PC-9 (cell line): ENCODE results near the gene ADARB2.

Source experiments
- EZH2 ChIP-seq: fragments of 200-600 bp; sonication (generic); IDR thresholded peaks from 2 replicates; pipeline ENCODE4 v1.8.0; 2017; ENCODE audit warnings: antibody characterized with exemption, low read depth
- TF ChIP-seq, protein P1 (sequence below): fragments of 200-600 bp; sonication (generic); conservative IDR thresholded peaks from 2 replicates; pipeline ENCODE4 v1.6.1; 2017; ENCODE audit warnings: mixed run types, antibody characterized with exemption, mild to moderate bottlenecking, moderate library complexity

DNA sequence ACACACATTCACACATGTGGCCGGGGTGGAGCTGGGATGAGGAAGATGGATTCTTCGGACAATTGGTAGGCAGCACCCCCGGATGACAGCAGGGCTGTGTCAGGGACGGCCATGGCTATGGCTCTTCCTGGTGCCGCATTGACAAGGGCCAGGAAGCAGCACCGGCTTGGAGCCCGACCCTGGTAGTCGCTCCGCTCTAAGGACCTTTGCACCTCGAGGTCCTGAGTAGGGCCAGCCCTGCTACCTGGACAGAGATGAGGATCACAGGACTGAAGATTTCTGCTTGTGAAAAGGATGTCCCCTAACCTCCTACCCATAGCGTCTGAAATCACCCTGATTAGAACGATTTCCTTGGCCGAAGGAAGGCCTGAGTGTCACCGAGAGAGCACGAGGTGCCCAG, 134.1 kb downstream of the ADARB2 start:
- TF ChIP-seq, protein P1, sequence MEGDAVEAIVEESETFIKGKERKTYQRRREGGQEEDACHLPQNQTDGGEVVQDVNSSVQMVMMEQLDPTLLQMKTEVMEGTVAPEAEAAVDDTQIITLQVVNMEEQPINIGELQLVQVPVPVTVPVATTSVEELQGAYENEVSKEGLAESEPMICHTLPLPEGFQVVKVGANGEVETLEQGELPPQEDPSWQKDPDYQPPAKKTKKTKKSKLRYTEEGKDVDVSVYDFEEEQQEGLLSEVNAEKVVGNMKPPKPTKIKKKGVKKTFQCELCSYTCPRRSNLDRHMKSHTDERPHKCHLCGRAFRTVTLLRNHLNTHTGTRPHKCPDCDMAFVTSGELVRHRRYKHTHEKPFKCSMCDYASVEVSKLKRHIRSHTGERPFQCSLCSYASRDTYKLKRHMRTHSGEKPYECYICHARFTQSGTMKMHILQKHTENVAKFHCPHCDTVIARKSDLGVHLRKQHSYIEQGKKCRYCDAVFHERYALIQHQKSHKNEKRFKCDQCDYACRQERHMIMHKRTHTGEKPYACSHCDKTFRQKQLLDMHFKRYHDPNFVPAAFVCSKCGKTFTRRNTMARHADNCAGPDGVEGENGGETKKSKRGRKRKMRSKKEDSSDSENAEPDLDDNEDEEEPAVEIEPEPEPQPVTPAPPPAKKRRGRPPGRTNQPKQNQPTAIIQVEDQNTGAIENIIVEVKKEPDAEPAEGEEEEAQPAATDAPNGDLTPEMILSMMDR, result no peak
- no peak for TF ChIP-seq EZH2
